ENCODE data around the gene AGPS. TPM values are rescaled to one million over a fixed set of nuclear protein-coding genes. Genes with fewer than 3 reads are reported as not detected.

The AGPS gene
- total and polyA plus RNA-seq, 2 of the 13 experiments (the other 11 are each of a cell fraction or from before 2014, with no cell fraction given): 39.4 to 99.0 TPM

DNA sequence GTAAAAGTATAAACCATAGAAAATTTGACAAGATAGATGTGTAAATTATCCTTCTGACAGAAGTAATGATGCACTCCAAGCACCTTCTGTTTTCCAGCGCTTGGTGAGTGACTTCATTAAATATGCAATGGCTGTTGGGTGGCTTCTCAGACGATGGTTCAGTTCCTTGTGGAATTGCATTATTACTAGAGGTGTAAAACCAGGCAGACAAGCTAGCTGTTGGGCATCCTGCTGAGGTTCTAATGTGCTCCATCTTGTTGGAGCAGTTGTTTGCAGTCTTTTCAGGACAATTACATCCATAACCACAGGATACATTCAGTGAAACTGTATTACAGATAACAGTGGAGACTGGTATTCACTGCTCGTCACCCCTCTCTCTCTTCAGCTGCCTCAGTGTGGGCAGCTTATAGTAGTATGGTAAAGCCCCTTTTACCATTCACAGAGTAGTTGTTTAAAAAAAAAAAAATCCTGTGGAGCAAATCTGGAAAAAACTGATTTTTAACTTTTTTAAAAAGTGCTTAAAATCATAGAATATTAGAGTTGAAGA is 143.5 kb downstream of the AGPS start:
- ChIA-PET CTCF (ENCODE audit: low intra/inter-chr PET ratio, low total read pairs) (no interaction called here), POLR2A (no interaction called here)
- no peak for DNase-seq (ENCODE audit: low spot score)
- Histone ChIP-seq H3K27ac (ENCODE audit: extremely low read length, insufficient read depth, low read length) (no peak overlapping the region), H3K9ac (ENCODE audit: insufficient read depth, low read depth, low read length) (no peak overlapping the region), H3K36me3 (replicated peaks in 1 of 2; ENCODE audit: control insufficient read depth in 1 of 2, insufficient read depth in 2 of 2, low read length in 2 of 2) (peaks cover 6 to 24% of the 10 kb centered on the region in 2 experiments), H3K4me1 (ENCODE audit: insufficient read depth, low read length) (no peaks in the 10 kb centered on the region), H2AFZ (ENCODE audit: low read length) (no peak overlapping the region), H3K79me2 (ENCODE audit: insufficient read depth, low read length) (no peaks in the 10 kb centered on the region), H3K4me3 (replicated peaks in 1 of 3; ENCODE audit: insufficient read depth in 1 of 3, low read depth in 2 of 3, low read length in 3 of 3) (no peak overlapping the region), H3K9me3 (ENCODE audit: low read length) (no peaks in the 10 kb centered on the region), H3K4me2 (ENCODE audit: low read depth, low read length) (no peak overlapping the region), H3K27me3 (ENCODE audit: control insufficient read depth in 1 of 2, insufficient read depth in 2 of 2, low read length in 2 of 2) (no peaks in the 10 kb centered on the region), H4K20me1 (ENCODE audit: insufficient read depth, low read length) (no peaks in the 10 kb centered on the region)
- BruUV-seq (replicated peaks): no TSS peak
- in situ Hi-C loops (cut with HindIII; ENCODE audit: extremely low pct_ligation_motif_present, low pct_unique_long_range_greater_than_20kb) (no loop called here), intact Hi-C loops (cut with micrococcal nuclease; ENCODE audit: unreplicated experiment) (no loop called here)
- ATAC-seq: no peak
- FAIRE-seq: no peak
- 95% methylated on average over 3 of the region's 3 CpGs for WGBS (ENCODE audit: low lambda C conversion rate)
- TF ChIP-seq RBM22 (optimal IDR thresholded peaks at IDR 0.05; ENCODE audit: low read length) (peak; percentile 25), IKZF4 (CRISPR knock-in tag; IDR thresholded peaks at IDR 0.05; ENCODE audit: borderline replicate concordance, low read depth, not compliant biosample characterization) (no peak)

- CTCF ChIA-PET (ENCODE audit: low intra/inter-chr PET ratio, low total read pairs): no interaction called here
- H3K79me2 ChIP-seq (ENCODE audit: insufficient read depth, low read length): no peaks in the 10 kb centered on the region
- in situ Hi-C loops (cut with HindIII; ENCODE audit: extremely low pct_ligation_motif_present, low pct_unique_long_range_greater_than_20kb): no loop called here
- TF ChIP-seq PHB2 (IDR thresholded peaks at IDR 0.05; ENCODE audit: partially characterized antibody): no peak
- no peak for TF ChIP-seq ZNF772 (CRISPR knock-in tag; IDR thresholded peaks at IDR 0.05)
- no peak overlapping the region for H3K4me3 ChIP-seq (replicated peaks in 1 of 3; ENCODE audit: insufficient read depth in 1 of 3, low read depth in 2 of 3, low read length in 3 of 3)
- ATAC-seq (no peak), DNase-seq (ENCODE audit: low spot score) (no peak), FAIRE-seq (no peak)
- WGBS (ENCODE audit: low lambda C conversion rate): 99% methylated on average over 1 of the region's 1 CpG
- POLR2A ChIA-PET: no interaction called here
- no peaks in the 10 kb centered on the region for H3K27me3 ChIP-seq (ENCODE audit: control insufficient read depth in 1 of 2, insufficient read depth in 2 of 2, low read length in 2 of 2)
- intact Hi-C loops (cut with micrococcal nuclease; ENCODE audit: unreplicated experiment): no loop called here
- H3K9ac ChIP-seq (ENCODE audit: insufficient read depth, low read depth, low read length): no peak overlapping the region
- no TSS peak for BruUV-seq (replicated peaks)
- no peak overlapping the region for H3K27ac ChIP-seq (ENCODE audit: extremely low read length, insufficient read depth, low read length)
- H3K4me2 ChIP-seq (ENCODE audit: low read depth, low read length): no peak overlapping the region
- H3K36me3 ChIP-seq (replicated peaks in 1 of 2; ENCODE audit: control insufficient read depth in 1 of 2, insufficient read depth in 2 of 2, low read length in 2 of 2): peaks cover 6 to 24% of the 10 kb centered on the region in 2 experiments
- no peaks in the 10 kb centered on the region for H4K20me1 ChIP-seq (ENCODE audit: insufficient read depth, low read length)
- H3K9me3 ChIP-seq (ENCODE audit: low read length): no peaks in the 10 kb centered on the region
- no peak overlapping the region for H2AFZ ChIP-seq (ENCODE audit: low read length)
- no peaks in the 10 kb centered on the region for H3K4me1 ChIP-seq (ENCODE audit: insufficient read depth, low read length)
Observed at GRCh38 chr2:177537213-177537612, 144.6 kb downstream of the AGPS start.
